HEK293 (cell line): Measurements from ENCODE around the gene PRODH2.

ENCODE experiments used
- CTCF ChIA-PET: fragments of 350-600 bp; formaldehyde crosslinking; extraction: SDS; loops from one replicate; lab custom pipeline; 2021; ENCODE audit warnings: antibody characterized with exemption; lab: Yijun Ruan, JAX
- POLR2A ChIA-PET: fragments of 300-600 bp; formaldehyde crosslinking; extraction: SDS; loops from one replicate; lab custom pipeline; 2020; ENCODE audit warnings: antibody characterized with exemption, inconsistent platforms; lab: Yijun Ruan, JAX
- H3K27ac ChIP-seq: fragments of 200-500 bp; sonication (Bioruptor generic); 2 replicates; pipeline ENCODE4 v1.5.1; 2014; ENCODE audit warnings: low read depth, low read length, control low read depth, inconsistent platforms; ENCODE audit errors: extremely low read depth
- H3K36me3 ChIP-seq, 2 experiments: fragments of 200-500 bp in 1 of 2; sonication (Bioruptor generic) in 1 of 2; 1 replicate in 1 of 2; 2 replicates in 1 of 2; pipeline ENCODE4 v1.5.1; 2014 to 2017; ENCODE audit warnings: inconsistent platforms in 2 of 2, low read length in 2 of 2; ENCODE audit not compliant: control insufficient read depth in 2 of 2, insufficient read depth in 1 of 2
- H3K4me1 ChIP-seq: fragments of 200-500 bp; sonication (Bioruptor generic); 2 replicates; pipeline ENCODE4 v1.5.1; 2014; ENCODE audit warnings: mild to moderate bottlenecking, low read length, inconsistent platforms; ENCODE audit not compliant: control insufficient read depth, insufficient read depth
- H3K4me3 ChIP-seq: 2 replicates; pipeline ENCODE4 v1.5.1; 2011; ENCODE audit warnings: low read depth, mild to moderate bottlenecking, control low read depth, low read length, moderate library complexity
- H3K9me3 ChIP-seq: fragments of 200-500 bp; sonication (Bioruptor generic); 2 replicates; pipeline ENCODE4 v1.5.1; 2014; ENCODE audit warnings: low read depth, low read length, inconsistent platforms; ENCODE audit not compliant: control insufficient read depth, insufficient read depth
- GLIS1 ChIP-seq: fragments of 450-650 bp; formaldehyde crosslinking; IDR thresholded peaks from 2 replicates; pipeline ENCODE4 v1.5.1; 2016; ENCODE audit warnings: missing biosample characterization, missing genetic modification characterization
- GLIS2 ChIP-seq: fragments of 450-650 bp; formaldehyde crosslinking; IDR thresholded peaks from 2 replicates; pipeline ENCODE4 v1.5.1; 2016; ENCODE audit warnings: missing biosample characterization, missing genetic modification characterization
- HIC1 ChIP-seq: fragments of 450-650 bp; formaldehyde crosslinking; IDR thresholded peaks from 2 replicates; pipeline ENCODE4 v1.5.1; 2016; ENCODE audit warnings: missing biosample characterization, missing genetic modification characterization
- PBX3 ChIP-seq: sonication (generic); formaldehyde crosslinking; IDR thresholded peaks from 2 replicates; pipeline ENCODE4 v1.8.1; 2022; ENCODE audit warnings: mild to moderate bottlenecking, moderate library complexity, missing genetic modification reagents
- SCRT1 ChIP-seq: fragments of 450-650 bp; formaldehyde crosslinking; IDR thresholded peaks from 2 replicates; pipeline ENCODE4 v1.5.1; 2016; ENCODE audit warnings: missing biosample characterization, missing genetic modification characterization, borderline replicate concordance
- SCRT2 ChIP-seq: fragments of 450-650 bp; formaldehyde crosslinking; IDR thresholded peaks from 2 replicates; pipeline ENCODE4 v1.5.1; 2016; ENCODE audit warnings: missing biosample characterization, missing genetic modification characterization
- SP2 ChIP-seq: fragments of 450-650 bp; formaldehyde crosslinking; IDR thresholded peaks from 2 replicates; pipeline ENCODE4 v1.5.1; 2016; ENCODE audit warnings: missing biosample characterization, missing genetic modification characterization
- SP3 ChIP-seq: fragments of 450-650 bp; formaldehyde crosslinking; IDR thresholded peaks from 2 replicates; pipeline ENCODE4 v1.5.1; 2016; ENCODE audit warnings: missing biosample characterization, missing genetic modification characterization
- ZBTB8A ChIP-seq: fragments of 450-650 bp; formaldehyde crosslinking; IDR thresholded peaks from 2 replicates; pipeline ENCODE4 v1.5.1; 2016; ENCODE audit warnings: missing biosample characterization, missing genetic modification characterization
- ZFP41 ChIP-seq: fragments of 450-650 bp; formaldehyde crosslinking; IDR thresholded peaks from 2 replicates; pipeline ENCODE4 v1.5.1; 2016; ENCODE audit warnings: missing biosample characterization, missing genetic modification characterization, borderline replicate concordance
- ZNF133 ChIP-seq: fragments of 450-650 bp; formaldehyde crosslinking; IDR thresholded peaks from 2 replicates; pipeline ENCODE4 v1.5.1; 2016; ENCODE audit warnings: missing biosample characterization, missing genetic modification characterization
- ZNF138 ChIP-seq: fragments of 450-650 bp; formaldehyde crosslinking; IDR thresholded peaks from 2 replicates; pipeline ENCODE4 v1.5.1; 2016; ENCODE audit warnings: missing biosample characterization, missing genetic modification characterization, borderline replicate concordance
- ZNF248 ChIP-seq: fragments of 450-650 bp; formaldehyde crosslinking; IDR thresholded peaks from 2 replicates; pipeline ENCODE4 v1.5.1; 2017; ENCODE audit warnings: missing biosample characterization, missing genetic modification characterization
- ZNF26 ChIP-seq: fragments of 450-650 bp; formaldehyde crosslinking; IDR thresholded peaks from 2 replicates; pipeline ENCODE4 v1.5.1; 2016; ENCODE audit warnings: missing biosample characterization, missing genetic modification characterization
- ZNF37A ChIP-seq: fragments of 450-650 bp; IDR thresholded peaks from 2 replicates; pipeline ENCODE4 v1.5.1; 2018; ENCODE audit warnings: missing biosample characterization, missing genetic modification characterization
- ZNF404 ChIP-seq: fragments of 450-650 bp; formaldehyde crosslinking; IDR thresholded peaks from 2 replicates; pipeline ENCODE4 v1.5.1; 2017; ENCODE audit warnings: missing biosample characterization, missing genetic modification characterization
- ZNF423 ChIP-seq: fragments of 450-650 bp; formaldehyde crosslinking; IDR thresholded peaks from 2 replicates; pipeline ENCODE4 v1.5.1; 2016; ENCODE audit warnings: missing biosample characterization, missing genetic modification characterization
- ZNF501 ChIP-seq: fragments of 450-650 bp; formaldehyde crosslinking; IDR thresholded peaks from 2 replicates; pipeline ENCODE4 v1.5.1; 2016; ENCODE audit warnings: missing biosample characterization, missing genetic modification characterization
- ZNF513 ChIP-seq: fragments of 450-650 bp; IDR thresholded peaks from 2 replicates; pipeline ENCODE4 v1.5.1; 2018; ENCODE audit warnings: missing biosample characterization, missing genetic modification characterization
- ZNF585B ChIP-seq: fragments of 450-650 bp; formaldehyde crosslinking; IDR thresholded peaks from 2 replicates; pipeline ENCODE4 v1.5.1; 2016; ENCODE audit warnings: missing biosample characterization, missing genetic modification characterization
- ZNF645 ChIP-seq: fragments of 450-650 bp; formaldehyde crosslinking; IDR thresholded peaks from 2 replicates; pipeline ENCODE4; 2016; ENCODE audit warnings: missing biosample characterization, missing genetic modification characterization
- ZNF701 ChIP-seq: fragments of 450-650 bp; formaldehyde crosslinking; IDR thresholded peaks from 2 replicates; pipeline ENCODE4 v1.5.1; 2016; ENCODE audit warnings: missing biosample characterization, missing genetic modification characterization
- ZNF704 ChIP-seq: fragments of 450-650 bp; formaldehyde crosslinking; IDR thresholded peaks from 2 replicates; pipeline ENCODE4 v1.5.1; 2016; ENCODE audit warnings: missing biosample characterization, missing genetic modification characterization
- ZNF830 ChIP-seq: fragments of 450-650 bp; IDR thresholded peaks from 2 replicates; pipeline ENCODE4 v1.5.0; 2018; ENCODE audit warnings: missing biosample characterization, missing genetic modification characterization, low read depth, mild to moderate bottlenecking, moderate library complexity
- ZNF837 ChIP-seq: fragments of 450-650 bp; formaldehyde crosslinking; IDR thresholded peaks from 2 replicates; pipeline ENCODE4 v1.5.1; 2016; ENCODE audit warnings: missing biosample characterization, missing genetic modification characterization

Gene PRODH2

GRCh38 chr19:35791814-35792279 lies 20.8 kb downstream of the PRODH2 start (continued):
- TF ChIP-seq ZNF26 (tag by site-specific recombination) (no peak), ZNF423 (tag by site-specific recombination) (no peak), ZNF513 (tag by site-specific recombination) (no peak), ZNF704 (tag by site-specific recombination) (no peak), HIC1 (tag by site-specific recombination) (no peak)
- TF ChIP-seq, all 188 proteins: peak for 0

GRCh38 chr19:35790981-35791813 lies 21.4 kb downstream of the PRODH2 start:
- peak overlapping the region; percentile 31 for H3K27ac ChIP-seq
- H3K4me3 ChIP-seq: no peak overlapping the region
- ChIA-PET CTCF (interaction anchor here (0.6 kb wide), 2 partner anchors 13 to 569 kb away, joined by 3 read pairs; no protein-coding TSS in a partner anchor), POLR2A (interaction anchor here (3.3 kb wide), 1 partner anchor 51 kb away, joined by 13 read pairs; no protein-coding TSS in a partner anchor)
- H3K4me1 ChIP-seq: no peaks in the 10 kb centered on the region
- no peaks in the 10 kb centered on the region for H3K9me3 ChIP-seq
- peaks cover 0 to under 1% of the 10 kb centered on the region in 2 experiments; a peak in 2 of 3 replicates for H3K36me3 ChIP-seq
- TF ChIP-seq ZBTB8A (tag by site-specific recombination) (no peak), GLIS2 (peak; percentile 51; the same call in 1 of the 2 replicates), ZNF701 (tag by site-specific recombination) (no peak), SP2 (tag by site-specific recombination) (peak; percentile 28; the same call in 1 of the 2 replicates), ZNF133 (no peak), ZNF830 (no peak), ZFP41 (tag by site-specific recombination) (no peak), ZNF138 (tag by site-specific recombination) (no peak), SP3 (peak; percentile 15; the same call in 1 of the 2 replicates), SCRT2 (tag by site-specific recombination) (peak; percentile 81), ZNF501 (no peak), ZNF248 (tag by site-specific recombination) (no peak), ZNF37A (no peak), ZNF585B (no peak), ZNF645 (no peak), GLIS1 (tag by site-specific recombination) (peak; percentile 69), ZNF837 (tag by site-specific recombination) (no peak), PBX3 (CRISPR knock-in tag) (no peak), ZNF404 (tag by site-specific recombination) (no peak), SCRT1 (no peak)
